OCI-LY1 (cell line): ENCODE data around the gene WIZ.

Experiments
- CTCF ChIP-seq: fragments of 200-600 bp; sonication (generic), shearing (Covaris generic); IDR thresholded peaks from 2 replicates; pipeline ENCODE4 v1.5.1; 2017; ENCODE audit warnings: mild to moderate bottlenecking, antibody characterized with exemption, low read length, moderate library complexity, mixed read lengths
- EZH2 ChIP-seq: fragments of 200-600 bp; sonication (generic), shearing (Covaris generic); IDR thresholded peaks from 2 replicates; pipeline ENCODE4 v1.8.0; 2017; ENCODE audit warnings: borderline replicate concordance, mixed run types, mild to moderate bottlenecking, antibody characterized with exemption, low read length, moderate library complexity, mixed read lengths

GRCh38 chr19:15374105-15374651 is 75.6 kb downstream of the WIZ start:
- TF ChIP-seq CTCF, result no peak
- no peak for TF ChIP-seq EZH2
